Left ventricle myocardium inferior (tissue), 1 donor: ENCODE measurements around the gene TRIM23. TPM values are rescaled to one million over a fixed set of nuclear protein-coding genes. Genes with fewer than 3 reads are reported as not detected.
A peak's percentile ranks its signal among the peaks of the same experiment; 100 is the strongest.

Experiments used
- DNase-seq: peaks from one replicate; pipeline ENCODE4 v3.0.0-alpha.2; 2020
- H3K27ac ChIP-seq: fragments of 200-600 bp; replicated peaks from 2 replicates; pipeline ENCODE4 v1.8.0; 2021
- H3K27me3 ChIP-seq: fragments of 200-600 bp; 2 replicates; pipeline ENCODE4 v1.8.0; 2021; ENCODE audit warnings: low read depth
- H3K36me3 ChIP-seq: fragments of 200-600 bp; 2 replicates; pipeline ENCODE4 v1.8.0; 2021
- H3K4me1 ChIP-seq: fragments of 200-600 bp; 2 replicates; pipeline ENCODE4 v1.8.0; 2021
- H3K4me3 ChIP-seq: fragments of 200-600 bp; 2 replicates; pipeline ENCODE4 v1.8.0; 2021; ENCODE audit warnings: mild to moderate bottlenecking, moderate library complexity
- H3K9me3 ChIP-seq: fragments of 200-600 bp; replicated peaks from 2 replicates; pipeline ENCODE4 v1.8.0; 2021
- CTCF ChIP-seq: fragments of 200-600 bp; IDR thresholded peaks from 2 replicates; pipeline ENCODE4 v1.8.0; 2021; ENCODE audit warnings: antibody characterized with exemption, mild to moderate bottlenecking, borderline replicate concordance
- intact Hi-C: fragments of 100-400 bp; cut with micrococcal nuclease; formaldehyde crosslinking; loops from one replicate; pipeline ENCODE4 v1.11.0; 2022
- total RNA-seq: library from RNA; stranded (reverse); fragmentation: NEBNext Ultra II Directional; extraction: Animal tissue kit (Norgen Biotek cat#: 25700); gene quantifications from one replicate; pipeline ENCODE4 v1.2.1, GENCODE V29; 2021
- donor health status: DM: no; HTN: yes; CAD: no; lungs with severe emphysema.

TRIM23 gene
- total RNA-seq, 1 donor from 2014 or later: 19.1 TPM

DNA sequence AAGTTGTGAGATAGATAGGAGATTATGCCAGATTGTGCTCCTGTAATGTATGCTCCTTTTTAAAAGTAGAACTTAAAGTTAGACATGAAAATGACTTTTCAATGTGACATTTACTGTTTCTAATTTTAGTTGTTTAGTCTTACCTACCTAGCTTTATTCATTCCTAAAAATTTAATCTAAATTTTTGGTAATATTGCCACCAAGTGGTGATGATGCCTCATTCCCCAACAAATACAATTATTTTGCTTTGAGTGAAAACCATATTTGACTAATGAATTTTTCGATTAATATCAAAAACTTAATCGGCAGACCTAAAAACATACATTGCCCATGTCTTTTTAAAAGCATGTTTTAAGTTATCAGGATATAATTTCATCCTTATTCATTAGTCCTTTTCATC is 35.4 kb downstream of the TRIM23 start:
- no peaks in the 10 kb centered on the region for H3K27me3 ChIP-seq
- H3K36me3 ChIP-seq: peaks cover 97% of the 10 kb centered on the region
- TF ChIP-seq CTCF: no peak
- no peak overlapping the region for H3K4me3 ChIP-seq
- no peak overlapping the region for H3K27ac ChIP-seq
- no peaks in the 10 kb centered on the region for H3K4me1 ChIP-seq
- no peak for DNase-seq
- intact Hi-C loops: no loop called here
- no peaks in the 10 kb centered on the region for H3K9me3 ChIP-seq

DNA sequence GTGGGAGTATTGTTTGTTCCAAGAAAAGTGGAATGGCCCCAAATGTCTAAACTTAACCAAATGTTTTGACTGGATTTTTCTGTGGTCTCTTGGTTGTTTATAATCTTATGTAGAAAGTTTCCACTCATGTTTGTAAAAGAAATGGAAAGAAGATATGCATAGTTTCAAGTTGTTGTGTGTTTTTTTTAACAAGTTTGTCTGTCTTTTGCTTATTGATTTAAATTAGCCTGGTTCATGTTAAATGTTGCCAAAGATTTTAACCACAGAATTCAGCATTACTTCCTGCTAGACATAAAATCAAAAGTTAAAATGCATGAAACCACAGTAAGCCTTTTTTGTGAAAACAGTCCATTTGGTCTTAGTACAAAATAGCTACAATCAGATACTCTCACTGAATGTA is 47.0 kb downstream of the TRIM23 start:
- Histone ChIP-seq H3K27me3 (no peaks in the 10 kb centered on the region), H3K27ac (no peak overlapping the region), H3K36me3 (peaks cover 59% of the 10 kb centered on the region), H3K9me3 (no peaks in the 10 kb centered on the region), H3K4me3 (no peak overlapping the region), H3K4me1 (peaks cover 4% of the 10 kb centered on the region)
- no peak for TF ChIP-seq CTCF
- no peak for DNase-seq
- intact Hi-C loops: no loop called here

GRCh38 chr5:65570598-65571226 is 53.4 kb downstream of the TRIM23 start:
- H3K27me3 ChIP-seq: no peaks in the 10 kb centered on the region
- peaks cover 38% of the 10 kb centered on the region for H3K36me3 ChIP-seq
- no peak for TF ChIP-seq CTCF
- no peak overlapping the region for H3K4me3 ChIP-seq
- intact Hi-C loops: no loop called here
- H3K27ac ChIP-seq: no peak overlapping the region
- DNase-seq: no peak
- H3K4me1 ChIP-seq: peaks cover 13% of the 10 kb centered on the region
- no peaks in the 10 kb centered on the region for H3K9me3 ChIP-seq

GRCh38 chr5:65566505-65566904 is 57.6 kb downstream of the TRIM23 start:
- Histone ChIP-seq H3K4me1 (peaks cover 45% of the 10 kb centered on the region), H3K36me3 (peaks cover 18% of the 10 kb centered on the region), H3K9me3 (no peaks in the 10 kb centered on the region), H3K4me3 (no peak overlapping the region), H3K27ac (no peak overlapping the region), H3K27me3 (no peaks in the 10 kb centered on the region)
- TF ChIP-seq CTCF: no peak
- intact Hi-C loops: no loop called here
- no peak for DNase-seq

GRCh38 chr5:65563777-65564176 is 60.4 kb downstream of the TRIM23 start:
- Histone ChIP-seq H3K4me3 (peak overlapping the region; percentile 89), H3K27ac (peak overlapping the region; percentile 87), H3K27me3 (no peaks in the 10 kb centered on the region), H3K36me3 (peaks cover 4% of the 10 kb centered on the region), H3K4me1 (peaks cover 45% of the 10 kb centered on the region), H3K9me3 (no peaks in the 10 kb centered on the region)
- no peak for TF ChIP-seq CTCF
- intact Hi-C loops: no loop called here
- no peak for DNase-seq
